GM19023 (cell line): ENCODE data around the gene VPS18.

Experiments
- ATAC-seq: cut with Tn5 transposase; IDR thresholded peaks from one replicate; pipeline ENCODE4 v1.9.1; 2021; ENCODE audit warnings: mild to moderate bottlenecking, moderate library complexity; ENCODE audit not compliant: unreplicated experiment

VPS18 gene

DNA sequence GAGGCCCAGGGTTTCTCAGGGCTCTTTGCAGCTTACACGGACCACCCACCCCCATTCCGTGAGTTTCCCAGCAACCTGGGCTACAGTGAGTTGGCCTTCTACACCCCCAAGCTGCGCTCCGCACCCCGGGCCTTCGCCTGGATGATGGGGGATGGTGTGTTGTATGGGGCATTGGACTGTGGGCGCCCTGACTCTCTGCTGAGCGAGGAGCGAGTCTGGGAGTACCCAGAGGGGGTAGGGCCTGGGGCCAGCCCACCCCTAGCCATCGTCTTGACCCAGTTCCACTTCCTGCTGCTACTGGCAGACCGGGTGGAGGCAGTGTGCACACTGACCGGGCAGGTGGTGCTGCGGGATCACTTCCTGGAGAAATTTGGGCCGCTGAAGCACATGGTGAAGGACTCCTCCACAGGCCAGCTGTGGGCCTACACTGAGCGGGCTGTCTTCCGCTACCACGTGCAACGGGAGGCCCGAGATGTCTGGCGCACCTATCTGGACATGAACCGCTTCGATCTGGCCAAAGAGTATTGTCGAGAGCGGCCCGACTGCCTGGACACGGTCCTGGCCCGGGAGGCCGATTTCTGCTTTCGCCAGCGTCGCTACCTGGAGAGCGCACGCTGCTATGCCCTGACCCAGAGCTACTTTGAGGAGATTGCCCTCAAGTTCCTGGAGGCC, 5.4 kb downstream of the VPS18 start:
- ATAC-seq: no peak

DNA sequence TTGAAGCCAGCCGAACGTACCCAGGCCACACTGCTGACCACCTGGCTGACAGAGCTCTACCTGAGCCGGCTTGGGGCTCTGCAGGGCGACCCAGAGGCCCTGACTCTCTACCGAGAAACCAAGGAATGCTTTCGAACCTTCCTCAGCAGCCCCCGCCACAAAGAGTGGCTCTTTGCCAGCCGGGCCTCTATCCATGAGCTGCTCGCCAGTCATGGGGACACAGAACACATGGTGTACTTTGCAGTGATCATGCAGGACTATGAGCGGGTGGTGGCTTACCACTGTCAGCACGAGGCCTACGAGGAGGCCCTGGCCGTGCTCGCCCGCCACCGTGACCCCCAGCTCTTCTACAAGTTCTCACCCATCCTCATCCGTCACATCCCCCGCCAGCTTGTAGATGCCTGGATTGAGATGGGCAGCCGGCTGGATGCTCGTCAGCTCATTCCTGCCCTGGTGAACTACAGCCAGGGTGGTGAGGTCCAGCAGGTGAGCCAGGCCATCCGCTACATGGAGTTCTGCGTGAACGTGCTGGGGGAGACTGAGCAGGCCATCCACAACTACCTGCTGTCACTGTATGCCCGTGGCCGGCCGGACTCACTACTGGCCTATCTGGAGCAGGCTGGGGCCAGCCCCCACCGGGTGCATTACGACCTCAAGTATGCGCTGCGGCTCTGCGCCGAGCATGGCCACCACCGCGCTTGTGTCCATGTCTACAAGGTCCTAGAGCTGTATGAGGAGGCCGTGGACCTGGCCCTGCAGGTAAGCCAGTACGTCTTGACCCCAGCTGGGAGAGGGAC, 6.2 kb downstream of the VPS18 start:
- ATAC-seq: no peak

DNA sequence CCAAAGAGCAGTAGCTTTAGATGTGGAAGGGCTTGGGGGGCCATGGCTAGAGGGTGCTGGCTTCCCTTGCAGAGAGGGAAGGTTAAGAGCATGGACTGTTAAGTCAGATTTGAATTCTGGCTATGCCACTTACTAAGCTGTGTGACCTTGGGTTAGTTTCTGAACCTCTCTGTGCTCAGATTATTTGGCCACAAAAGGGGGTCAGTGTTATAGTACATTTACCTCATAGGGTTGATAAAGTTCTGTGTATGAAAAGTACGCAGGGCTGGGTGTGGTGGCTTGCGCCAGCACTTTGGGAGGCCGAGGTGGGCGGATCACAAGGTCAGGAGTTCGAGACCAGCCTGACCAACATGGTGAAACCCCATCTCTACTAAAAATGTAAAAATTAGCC, 6.8 kb downstream of the VPS18 start:
- no peak for ATAC-seq

DNA sequence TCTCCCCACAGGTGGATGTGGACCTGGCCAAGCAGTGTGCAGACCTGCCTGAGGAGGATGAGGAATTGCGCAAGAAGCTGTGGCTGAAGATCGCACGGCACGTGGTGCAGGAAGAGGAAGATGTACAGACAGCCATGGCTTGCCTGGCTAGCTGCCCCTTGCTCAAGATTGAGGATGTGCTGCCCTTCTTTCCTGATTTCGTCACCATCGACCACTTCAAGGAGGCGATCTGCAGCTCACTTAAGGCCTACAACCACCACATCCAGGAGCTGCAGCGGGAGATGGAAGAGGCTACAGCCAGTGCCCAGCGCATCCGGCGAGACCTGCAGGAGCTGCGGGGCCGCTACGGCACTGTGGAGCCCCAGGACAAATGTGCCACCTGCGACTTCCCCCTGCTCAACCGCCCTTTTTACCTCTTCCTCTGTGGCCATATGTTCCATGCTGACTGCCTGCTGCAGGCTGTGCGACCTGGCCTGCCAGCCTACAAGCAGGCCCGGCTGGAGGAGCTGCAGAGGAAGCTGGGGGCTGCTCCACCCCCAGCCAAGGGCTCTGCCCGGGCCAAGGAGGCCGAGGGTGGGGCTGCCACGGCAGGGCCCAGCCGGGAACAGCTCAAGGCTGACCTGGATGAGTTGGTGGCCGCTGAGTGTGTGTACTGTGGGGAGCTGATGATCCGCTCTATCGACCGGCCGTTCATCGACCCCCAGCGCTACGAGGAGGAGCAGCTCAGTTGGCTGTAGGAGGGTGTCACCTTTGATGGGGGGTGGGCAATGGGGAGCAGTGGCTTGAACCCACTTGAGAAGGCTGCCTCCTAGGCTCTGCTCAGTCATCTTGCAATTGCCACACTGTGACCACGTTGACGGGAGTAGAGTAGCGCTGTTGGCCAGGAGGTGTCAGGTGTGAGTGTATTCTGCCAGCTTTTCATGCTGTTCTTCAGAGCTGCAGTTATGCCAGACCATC, 8.6 kb downstream of the VPS18 start:
- ATAC-seq: no peak

DNA sequence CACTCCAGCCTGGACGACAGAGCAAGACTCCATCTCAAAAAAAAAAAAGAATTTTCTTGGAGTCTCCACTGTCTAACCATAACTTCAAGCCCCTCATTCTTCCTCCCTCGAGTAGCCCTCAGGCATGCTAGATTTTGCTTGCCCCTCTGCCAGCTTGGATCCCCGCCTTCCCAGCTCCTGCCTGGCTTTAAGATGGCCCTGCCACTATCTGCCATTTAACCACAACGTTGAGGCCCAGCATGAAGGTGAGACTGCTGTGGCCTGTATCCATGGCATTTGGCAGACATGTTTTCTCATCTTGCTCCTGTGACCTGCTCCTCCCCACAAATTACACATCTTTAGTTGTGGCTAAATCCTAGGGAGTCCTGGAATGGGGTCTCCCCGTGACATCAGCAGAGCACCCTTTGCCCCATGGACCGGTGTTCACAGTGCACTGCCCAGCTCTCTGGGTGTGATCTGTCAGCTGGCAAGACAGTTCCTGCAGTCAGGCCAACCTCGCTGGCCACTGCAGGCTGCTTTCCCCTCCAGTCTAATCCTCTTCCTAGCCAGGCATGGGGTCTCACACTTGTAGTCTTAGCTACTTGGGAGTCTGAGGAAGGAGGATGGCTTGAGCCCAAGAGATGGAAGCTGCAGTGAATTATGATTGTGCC, 10.4 kb downstream of the VPS18 start:
- no peak for ATAC-seq

DNA sequence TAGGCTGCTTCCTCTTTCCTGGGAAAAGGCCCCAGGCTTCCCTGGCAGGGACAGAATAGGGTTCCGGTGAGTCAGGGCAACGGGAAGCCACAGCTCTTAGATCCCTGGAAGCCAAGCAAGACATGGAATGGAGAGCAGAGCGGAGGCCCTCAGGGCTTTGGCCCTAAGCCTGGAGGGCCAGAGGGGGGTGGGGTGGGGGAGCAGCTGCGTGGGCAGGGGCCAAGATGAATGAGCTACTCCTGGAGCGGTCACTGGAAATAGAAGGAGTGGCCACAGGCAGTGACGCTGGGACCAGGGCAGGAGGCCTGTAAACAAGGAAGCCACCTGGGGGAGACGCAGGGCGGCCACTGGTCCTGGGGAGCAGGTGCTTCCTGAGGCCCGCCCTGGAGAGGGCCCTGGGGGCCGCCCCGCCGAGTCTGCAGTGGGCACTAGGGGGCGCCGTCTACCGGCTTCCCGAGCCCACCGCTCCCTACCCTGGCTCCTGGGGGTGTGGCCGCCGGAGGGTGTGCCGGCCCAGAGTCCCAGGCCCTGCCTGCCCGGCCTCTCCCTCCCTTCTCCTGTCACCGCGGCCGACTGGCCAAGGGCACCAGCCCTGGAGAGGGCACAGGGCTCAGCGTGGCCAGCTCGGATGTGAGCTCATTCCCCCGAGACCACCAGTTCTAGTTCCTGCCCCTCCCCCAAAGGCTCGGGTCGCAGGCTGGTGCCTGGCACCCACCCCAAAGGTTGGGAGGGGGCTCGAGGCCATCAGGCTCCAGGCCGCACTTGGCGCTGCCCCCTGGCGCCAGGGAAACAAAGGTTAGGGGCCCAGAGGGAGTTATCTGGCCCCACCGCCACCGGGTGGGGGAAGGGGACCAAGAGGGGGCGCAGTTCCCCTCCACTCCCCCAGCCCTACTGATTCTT, 12.1 kb downstream of the VPS18 start:
- peak; percentile 71 for ATAC-seq

DNA sequence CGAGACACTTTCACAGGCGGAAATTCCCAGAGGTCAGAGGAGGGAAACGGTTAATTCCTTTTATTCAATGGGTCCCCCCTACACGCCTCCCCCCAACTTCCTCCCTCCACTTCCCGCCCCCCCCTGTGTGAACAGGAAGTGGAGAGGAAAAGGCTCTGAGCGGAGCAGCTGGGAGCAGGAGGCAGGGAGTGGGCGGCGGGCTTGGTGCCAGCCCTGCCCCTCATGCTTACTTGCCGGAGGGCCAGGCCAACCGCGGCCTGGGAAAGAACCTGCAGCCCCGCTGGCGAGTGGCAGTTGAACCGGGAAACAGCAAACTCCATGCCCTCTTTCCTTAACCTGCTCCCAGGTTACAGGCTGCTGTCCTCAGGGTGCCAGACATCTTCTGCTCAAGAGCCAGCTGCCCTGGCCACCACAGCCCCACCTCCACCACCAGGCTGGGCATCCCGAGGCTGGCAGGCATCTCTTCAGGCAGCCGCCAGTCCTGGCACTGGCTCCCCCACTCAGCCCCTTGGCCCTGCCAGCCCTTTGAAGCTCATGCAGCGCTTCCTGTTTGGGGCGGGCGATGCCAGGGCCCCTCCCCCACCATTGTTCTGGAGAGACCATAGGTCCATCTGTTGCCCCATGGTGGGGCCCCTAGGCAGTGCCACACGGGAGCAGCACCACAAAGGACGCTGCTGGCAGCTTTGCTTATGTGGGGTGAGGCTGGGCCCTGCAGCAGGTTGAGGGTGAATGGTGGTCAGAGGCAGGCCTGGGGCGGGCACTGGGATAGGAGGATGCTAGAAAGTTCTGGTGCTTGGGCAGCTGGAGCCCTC, 12.9 kb downstream of the VPS18 start:
- no peak for ATAC-seq

DNA sequence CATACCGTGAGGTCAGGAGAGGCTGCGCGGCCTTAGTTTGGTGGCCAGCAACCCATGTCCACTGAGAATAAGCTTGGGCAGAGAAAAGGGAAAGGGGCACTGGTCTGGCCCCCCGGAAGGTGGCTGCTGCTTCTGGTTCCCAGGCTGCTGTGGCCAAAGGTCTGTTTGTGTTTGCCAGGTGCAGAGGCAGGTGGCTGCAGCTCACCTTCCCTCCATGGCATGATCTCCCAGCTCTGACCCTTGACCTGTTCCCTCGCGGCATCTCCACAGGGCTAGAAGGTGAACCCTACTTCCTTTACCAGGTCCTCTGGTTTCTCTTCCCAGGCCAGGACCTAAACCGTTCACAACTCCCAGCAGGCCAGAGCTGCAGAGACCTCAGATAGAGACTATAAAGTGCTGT, 13.8 kb downstream of the VPS18 start:
- ATAC-seq: no peak

DNA sequence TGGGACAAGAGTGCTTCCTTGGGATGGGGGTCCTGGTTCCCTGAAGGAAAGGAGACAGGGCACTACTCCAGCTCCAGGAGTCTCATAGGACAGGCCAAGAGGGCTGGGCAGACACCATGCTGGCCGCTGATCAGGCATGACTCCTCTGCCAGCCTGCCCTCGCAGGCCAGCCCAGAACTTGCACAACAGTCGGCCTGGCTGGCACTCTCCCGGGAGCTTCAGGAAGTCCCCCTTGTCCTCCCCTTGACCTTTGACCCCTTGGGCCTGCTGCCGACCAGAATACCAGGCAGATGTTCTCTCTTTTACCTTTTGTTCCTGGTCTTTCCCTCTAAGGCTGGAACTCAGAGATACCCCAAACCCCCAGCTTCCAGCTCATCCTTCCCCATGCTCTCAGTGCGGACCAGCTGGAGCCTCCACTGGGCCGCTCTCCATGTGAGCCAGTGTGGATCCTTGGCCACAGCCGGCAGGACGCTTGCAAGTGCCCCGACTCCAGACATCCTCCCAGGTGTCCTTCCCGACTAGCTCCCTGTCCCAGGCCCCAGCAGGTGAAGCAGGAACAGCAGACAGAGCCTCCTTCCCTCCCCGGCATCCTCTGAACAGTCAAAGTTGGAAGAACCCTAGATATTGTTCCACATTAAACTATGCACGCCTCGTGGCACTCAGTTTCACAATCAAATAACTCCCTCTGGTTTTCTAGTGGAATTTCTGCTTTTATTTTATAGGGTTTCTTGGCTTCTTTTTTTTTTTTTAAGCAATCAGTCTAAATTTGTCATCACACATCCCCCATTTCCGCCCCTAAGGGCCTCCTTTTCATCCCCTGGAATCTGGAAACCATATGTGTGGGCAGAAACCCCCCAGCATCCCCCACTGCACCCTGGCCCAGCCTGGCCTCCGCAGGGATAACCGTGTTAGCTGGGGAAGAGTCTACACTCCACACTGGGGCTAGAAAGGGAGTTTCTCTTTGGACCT, 15.7 kb downstream of the VPS18 start:
- no peak for ATAC-seq

DNA sequence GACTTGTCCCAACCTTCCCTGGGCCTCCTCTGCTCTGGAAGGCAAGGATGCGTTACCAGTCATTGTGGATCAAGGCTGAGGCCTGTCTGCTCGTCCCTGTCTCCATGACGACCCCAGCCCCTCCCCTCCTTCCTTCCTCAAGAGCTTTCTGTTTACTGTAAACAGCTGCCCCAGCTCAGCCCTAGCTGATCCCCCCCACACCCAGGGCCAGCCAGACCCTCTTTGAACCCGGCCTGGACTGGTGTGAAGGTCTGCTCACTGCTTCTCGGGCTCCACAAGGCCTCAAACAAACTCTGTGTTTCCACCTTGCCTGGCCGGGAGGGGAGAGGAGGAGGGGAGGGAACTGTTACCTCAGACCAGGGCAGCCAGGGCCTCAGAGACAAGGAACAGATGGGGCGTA, 16.9 kb downstream of the VPS18 start:
- ATAC-seq: no peak

DNA sequence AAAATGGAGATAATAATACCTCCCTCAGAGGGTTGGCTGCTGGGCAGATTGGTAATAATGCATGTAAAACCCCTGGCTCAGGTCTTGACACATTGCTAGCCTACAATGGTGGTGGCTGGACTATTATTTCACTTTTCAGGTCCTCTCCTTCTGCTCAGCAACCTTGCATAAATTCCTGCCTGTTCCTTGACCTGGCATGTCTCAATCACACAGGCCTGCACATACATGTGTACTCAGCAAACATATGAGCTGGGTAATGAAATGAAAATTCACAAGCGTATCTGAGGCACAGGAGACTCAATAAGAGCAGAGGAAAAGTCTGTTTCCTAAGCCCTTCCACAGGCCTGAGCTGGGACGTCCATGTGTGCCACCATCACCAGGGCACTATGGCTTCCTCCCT, 17.4 kb downstream of the VPS18 start:
- no peak for ATAC-seq

DNA sequence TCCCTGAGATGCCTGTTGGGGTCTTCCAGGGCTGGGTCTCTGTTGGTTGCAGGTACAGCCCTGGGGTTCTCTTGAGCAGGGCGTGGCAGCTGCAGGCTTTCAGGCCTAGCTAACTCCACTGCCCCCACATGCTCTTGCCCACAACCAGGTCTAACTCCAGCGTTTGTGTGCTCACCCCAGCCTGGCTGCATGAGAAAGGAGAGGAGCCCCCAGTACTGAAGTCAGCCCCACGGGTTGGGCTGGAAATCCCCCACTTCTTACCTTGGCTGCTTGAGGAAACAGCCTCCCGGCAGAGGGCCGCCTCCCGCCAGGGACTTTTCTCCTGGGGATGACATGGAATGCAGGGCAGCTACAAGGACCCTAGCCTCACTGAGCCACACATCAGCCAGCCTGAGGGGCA, 18.2 kb downstream of the VPS18 start:
- ATAC-seq: no peak

DNA sequence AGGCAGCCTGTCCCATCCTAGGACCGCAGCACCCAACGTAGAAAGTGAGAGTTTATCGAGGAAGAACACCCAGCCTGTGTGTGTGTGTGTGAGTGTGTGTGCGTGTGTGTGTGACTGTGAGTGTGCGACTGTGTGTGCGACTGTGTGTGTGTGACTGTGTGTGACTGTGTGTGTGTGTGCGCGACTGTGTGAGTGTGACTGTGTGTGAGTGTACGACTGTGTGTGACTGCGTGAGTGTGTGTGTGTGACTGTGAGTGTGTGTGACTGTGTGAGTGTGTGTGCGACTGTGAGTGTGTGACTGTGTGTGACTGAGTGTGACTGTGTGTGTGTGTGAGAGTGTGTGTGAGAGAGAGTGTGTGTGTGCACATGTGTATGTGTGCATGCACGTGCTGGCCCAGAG, 19.8 kb downstream of the VPS18 start:
- ATAC-seq: no peak

DNA sequence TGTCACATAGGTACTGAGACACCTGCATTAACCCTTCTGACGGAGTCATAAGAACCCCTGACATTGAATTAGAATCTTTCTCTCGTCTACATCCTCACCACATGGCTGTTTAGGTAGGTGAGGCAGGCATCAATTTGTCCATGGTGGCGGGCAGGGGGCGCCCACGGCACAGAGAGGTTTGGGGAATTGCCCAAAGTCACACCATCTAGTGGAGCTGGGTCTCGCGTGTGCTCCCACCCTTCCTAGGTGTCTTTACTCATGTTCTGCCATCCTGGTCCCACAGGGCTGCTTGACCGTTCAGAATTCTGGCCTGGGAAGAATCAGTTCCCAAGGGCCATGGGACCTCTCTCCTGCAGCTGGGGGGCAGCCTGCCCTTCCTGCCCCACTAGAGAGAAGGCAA, 20.2 kb downstream of the VPS18 start:
- ATAC-seq: no peak

DNA sequence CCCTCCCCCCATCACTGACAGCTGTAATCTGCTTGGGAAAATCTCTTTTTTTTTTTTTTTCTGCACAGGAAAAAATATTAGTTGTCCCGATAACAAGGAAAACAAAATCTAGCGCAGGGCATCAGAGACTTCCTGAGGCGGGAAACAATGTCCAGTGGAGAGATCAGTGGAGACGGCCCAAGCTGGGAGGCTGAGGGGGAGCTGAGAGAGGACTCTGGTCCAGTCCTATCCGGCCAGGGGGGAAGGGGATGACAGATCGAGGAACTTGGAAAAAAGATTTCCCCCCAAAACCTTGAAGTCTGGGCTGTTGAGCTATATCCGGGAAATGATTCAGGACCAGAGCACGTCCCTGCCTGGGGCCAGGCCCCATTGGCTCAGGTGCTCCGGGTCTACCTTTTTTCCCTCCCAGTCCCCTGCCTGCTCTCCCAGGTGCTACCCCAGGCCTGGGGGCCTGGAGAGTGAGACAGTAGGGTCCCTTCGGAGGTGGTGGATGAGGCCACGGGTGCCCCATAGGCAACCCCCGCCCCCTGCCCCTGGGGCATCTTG, 20.9 kb downstream of the VPS18 start:
- no peak for ATAC-seq

DNA sequence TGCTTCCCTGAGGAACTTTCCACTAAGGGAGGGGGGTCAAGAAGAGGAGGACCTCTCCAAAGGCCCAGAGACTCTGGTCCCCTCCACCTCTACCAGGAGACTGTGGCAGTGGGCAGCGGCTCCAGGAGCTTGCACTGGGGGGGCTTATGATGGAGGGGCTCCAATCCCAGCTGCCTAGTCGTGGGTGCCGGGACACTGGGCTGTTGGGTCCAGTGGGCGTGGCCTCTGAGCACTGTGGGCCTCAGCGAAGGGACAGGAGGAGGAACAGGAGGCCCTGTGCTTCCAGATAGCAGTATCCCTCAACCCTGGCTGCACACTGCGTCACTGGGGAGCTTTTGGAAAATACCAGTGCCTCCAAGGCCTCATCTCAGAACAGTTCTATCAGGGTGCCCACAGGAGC, 21.4 kb downstream of the VPS18 start:
- ATAC-seq: no peak

DNA sequence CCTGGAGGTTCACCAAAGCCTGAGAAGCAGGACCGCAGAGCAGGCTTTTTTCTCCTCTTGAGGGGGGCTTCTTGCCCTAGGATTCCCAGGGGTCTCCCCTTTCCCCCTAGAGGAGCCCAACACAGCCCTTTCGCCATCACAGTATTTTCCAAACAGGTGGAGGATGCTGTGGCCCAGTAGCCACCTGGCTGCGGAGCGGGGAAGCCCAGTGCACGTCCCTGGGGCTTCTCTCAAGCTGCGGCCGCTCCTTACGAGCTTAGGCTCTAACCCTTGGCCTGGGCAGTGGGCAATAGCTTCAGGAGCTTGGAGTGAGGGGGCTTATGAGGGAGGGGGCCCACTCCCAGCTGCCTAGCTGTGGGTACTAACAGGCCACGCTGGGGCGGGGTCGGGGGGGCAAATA, 23.3 kb downstream of the VPS18 start:
- ATAC-seq: no peak
